IMR-90 (cell line): ENCODE measurements around the gene PLIN4.

Source experiments
- BHLHE40 ChIP-seq: fragments of 150-350 bp; IDR thresholded peaks from 2 replicates; pipeline ENCODE4 v1.6.1; 2016; ENCODE audit warnings: mild to moderate bottlenecking, low read depth, low read length
- POLR2A ChIP-seq: IDR thresholded peaks from 2 replicates; pipeline ENCODE4 v1.6.1; 2012; ENCODE audit warnings: mild to moderate bottlenecking, low read depth, low read length
- TF ChIP-seq, protein P1 (sequence below): conservative IDR thresholded peaks from 2 replicates; pipeline ENCODE4 v1.5.1; 2012; ENCODE audit warnings: mild to moderate bottlenecking, low read depth, low read length, improper control_type of control experiment

DNA sequence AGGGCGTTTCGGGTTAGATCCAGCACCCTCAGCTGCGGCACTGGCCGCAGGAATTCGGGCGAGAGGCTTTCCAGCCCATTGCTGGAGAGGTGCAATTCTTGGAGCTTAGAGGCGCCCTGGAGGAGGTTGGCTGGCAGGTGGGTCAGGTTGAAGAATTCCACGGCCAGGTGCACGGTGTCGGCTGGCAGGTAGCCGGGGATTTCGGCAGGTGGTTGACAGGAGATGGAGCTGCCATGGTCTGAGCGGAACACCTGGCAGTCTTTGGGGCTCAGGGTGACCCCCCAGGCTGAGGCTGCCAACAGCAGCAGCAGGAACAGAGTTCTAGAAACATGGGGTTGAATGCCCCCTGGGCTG is 20.3 kb upstream of the PLIN4 start:
- TF ChIP-seq, protein P1, sequence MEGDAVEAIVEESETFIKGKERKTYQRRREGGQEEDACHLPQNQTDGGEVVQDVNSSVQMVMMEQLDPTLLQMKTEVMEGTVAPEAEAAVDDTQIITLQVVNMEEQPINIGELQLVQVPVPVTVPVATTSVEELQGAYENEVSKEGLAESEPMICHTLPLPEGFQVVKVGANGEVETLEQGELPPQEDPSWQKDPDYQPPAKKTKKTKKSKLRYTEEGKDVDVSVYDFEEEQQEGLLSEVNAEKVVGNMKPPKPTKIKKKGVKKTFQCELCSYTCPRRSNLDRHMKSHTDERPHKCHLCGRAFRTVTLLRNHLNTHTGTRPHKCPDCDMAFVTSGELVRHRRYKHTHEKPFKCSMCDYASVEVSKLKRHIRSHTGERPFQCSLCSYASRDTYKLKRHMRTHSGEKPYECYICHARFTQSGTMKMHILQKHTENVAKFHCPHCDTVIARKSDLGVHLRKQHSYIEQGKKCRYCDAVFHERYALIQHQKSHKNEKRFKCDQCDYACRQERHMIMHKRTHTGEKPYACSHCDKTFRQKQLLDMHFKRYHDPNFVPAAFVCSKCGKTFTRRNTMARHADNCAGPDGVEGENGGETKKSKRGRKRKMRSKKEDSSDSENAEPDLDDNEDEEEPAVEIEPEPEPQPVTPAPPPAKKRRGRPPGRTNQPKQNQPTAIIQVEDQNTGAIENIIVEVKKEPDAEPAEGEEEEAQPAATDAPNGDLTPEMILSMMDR, result no peak
- TF ChIP-seq POLR2A, result no peak
- no peak for TF ChIP-seq BHLHE40
